Umbilical cord (tissue), 2 donors: ENCODE data around the gene DDX39A. TPM values are rescaled to one million over a fixed set of nuclear protein-coding genes. Genes with fewer than 3 reads are reported as not detected.
"Not testable (repeated sequence)": the region's sequence is repeated elsewhere in the genome, so short reads cannot be mapped to it uniquely, and the experiment has no call there.

Experiments used
- DNase-seq: peaks from one replicate; pipeline ENCODE4 v3.0.0-alpha.2; 2015; ENCODE audit warnings: low spot score
- total RNA-seq: library from RNA; depleted of rRNA; stranded (reverse); fragments of >200 nt; gene quantifications from one replicate; pipeline ENCODE4 v1.2.3, GENCODE V29; 2014; ENCODE audit warnings: low replicate concordance; ENCODE audit not compliant: insufficient read depth

DDX39A gene
- total RNA-seq, result 34.9 TPM

GRCh38 chr19:14419106-14419813, at the start of gene DDX39A:
DDX39A (minus strand) TSS chr19:14419341; CDS start chr19:14413220, 6,121 bp downstream.
- DNase-seq, result peak; percentile 100

- no peak for DNase-seq
These were observed 48.7 kb upstream of the DDX39A start for GRCh38 chr19:14467816-14468215.

- no peak for DNase-seq
These were observed 48.2 kb upstream of the DDX39A start for GRCh38 chr19:14467391-14467790.

- DNase-seq, result no peak
These were observed 44.6 kb upstream of the DDX39A start for GRCh38 chr19:14463747-14464146.

GRCh38 chr19:14462401-14462800, 43.3 kb upstream of the DDX39A start:
- DNase-seq, result not testable (repeated sequence)

- DNase-seq, result no peak
These were observed 41.8 kb upstream of the DDX39A start for GRCh38 chr19:14460935-14461334.

- DNase-seq, result no peak
These were observed 40.6 kb upstream of the DDX39A start for GRCh38 chr19:14459703-14460102.

- DNase-seq, result not testable (repeated sequence)
These were observed 33.2 kb upstream of the DDX39A start for GRCh38 chr19:14452303-14452702.

GRCh38 chr19:14450876-14451275, 31.7 kb upstream of the DDX39A start:
- no peak for DNase-seq

GRCh38 chr19:14450168-14450874, 31.2 kb upstream of the DDX39A start:
- DNase-seq, result no peak

- no peak for DNase-seq
These were observed 30.2 kb upstream of the DDX39A start for GRCh38 chr19:14449321-14449720.

GRCh38 chr19:14446336-14447036, 27.3 kb upstream of the DDX39A start:
- no peak for DNase-seq

- no peak for DNase-seq
These were observed 24.6 kb upstream of the DDX39A start for GRCh38 chr19:14443632-14444216.

GRCh38 chr19:14442891-14443631, 23.9 kb upstream of the DDX39A start:
- DNase-seq, result no peak

- no peak for DNase-seq
These were observed 22.1 kb upstream of the DDX39A start for GRCh38 chr19:14441041-14441938.

- peak; percentile 62 for DNase-seq
These were observed 20.9 kb upstream of the DDX39A start for GRCh38 chr19:14440049-14440448.

GRCh38 chr19:14439014-14439413, 19.9 kb upstream of the DDX39A start:
- DNase-seq, result no peak

GRCh38 chr19:14437578-14438140, 18.5 kb upstream of the DDX39A start:
- no peak for DNase-seq

- no peak for DNase-seq
These were observed 16.3 kb upstream of the DDX39A start for GRCh38 chr19:14435320-14436050.
